Activated B cell treated with CpG ODN at 0.5 μM for 24 hours (primary cell): ENCODE measurements around the gene KLHL29. TPM values are rescaled to one million over a fixed set of nuclear protein-coding genes. Genes with fewer than 3 reads are reported as not detected.

Experiments
- ATAC-seq: fragments of 200-7000 bp; cut with Tn5 transposase; one replicate; pipeline ENCODE4 v1.10.0; 2021; ENCODE audit warnings: low read depth, mild to moderate bottlenecking, moderate library complexity
- CTCF ChIA-PET: fragments of 350-600 bp; sonication (Branson Sonifier 250); formaldehyde crosslinking; loops from one replicate; lab custom pipeline; 2021; ENCODE audit warnings: antibody characterized with exemption; lab: Charles Lee
- POLR2A ChIA-PET: fragments of 350-600 bp; sonication (Branson Sonifier 250); formaldehyde crosslinking; loops from one replicate; lab custom pipeline; 2021; ENCODE audit warnings: antibody characterized with exemption; lab: Charles Lee
- DNase-seq: peaks from one replicate; pipeline ENCODE4 v3.0.0; 2022
- H3K27ac Mint-ChIP-seq: one replicate; pipeline ENCODE4 v1.8.0; 2020; ENCODE audit warnings: mixed read lengths
- H3K27me3 Mint-ChIP-seq: one replicate; pipeline ENCODE4 v1.8.0; 2021; ENCODE audit warnings: mixed read lengths
- H3K36me3 Mint-ChIP-seq: one replicate; pipeline ENCODE4 v1.8.0; 2021; ENCODE audit warnings: low read depth, mixed read lengths
- H3K4me1 Mint-ChIP-seq: one replicate; pipeline ENCODE4 v1.8.0; 2021; ENCODE audit warnings: mixed read lengths
- H3K4me3 Mint-ChIP-seq: one replicate; pipeline ENCODE4 v1.8.0; 2020; ENCODE audit warnings: mild to moderate bottlenecking, mixed read lengths
- H3K9me3 Mint-ChIP-seq: one replicate; pipeline ENCODE4 v1.8.0; 2020; ENCODE audit warnings: mixed read lengths
- CTCF ChIP-seq: fragments of 200-600 bp; IDR thresholded peaks from one replicate; pipeline ENCODE4 v1.8.0; 2022; ENCODE audit warnings: antibody characterized with exemption, mild to moderate bottlenecking
- intact Hi-C: fragments of 100-400 bp; cut with micrococcal nuclease; formaldehyde crosslinking; loops from one replicate; pipeline ENCODE4 v1.15.1; 2024
- total RNA-seq: library from RNA; stranded (reverse); gene quantifications from 2 replicates; pipeline ENCODE4 v1.2.3, GENCODE V29; 2022

The KLHL29 gene
- total RNA-seq, 1 donor from 2014 or later, result 2.5 TPM

GRCh38 chr2:23633966-23634365, 249.0 kb downstream of the KLHL29 start:
- CTCF ChIA-PET, result no interaction called here
- no peak for TF ChIP-seq CTCF
- no peaks in the 10 kb centered on the region for H3K4me1 Mint-ChIP-seq
- intact Hi-C loops, result loop anchor here (10.0 kb wide), 1 partner anchor 451 kb away; the partner anchor contains the start of gene TP53I3
- H3K9me3 Mint-ChIP-seq, result no peaks in the 10 kb centered on the region
- H3K27me3 Mint-ChIP-seq, result no peaks in the 10 kb centered on the region
- H3K27ac Mint-ChIP-seq, result no peak overlapping the region
- H3K36me3 Mint-ChIP-seq, result no peaks in the 10 kb centered on the region
- no peak for DNase-seq
- ATAC-seq, result no peak
- no peak overlapping the region for H3K4me3 Mint-ChIP-seq
- POLR2A ChIA-PET, result no interaction called here

- no peaks in the 10 kb centered on the region for H3K27me3 Mint-ChIP-seq
- intact Hi-C loops, result loop anchor here (10.0 kb wide), 1 partner anchor 449 kb away; the partner anchor contains the start of gene TP53I3
- DNase-seq (no peak), ATAC-seq (no peak)
- no peaks in the 10 kb centered on the region for H3K36me3 Mint-ChIP-seq
- POLR2A ChIA-PET, result no interaction called here
- CTCF ChIA-PET, result no interaction called here
- no peak overlapping the region for H3K27ac Mint-ChIP-seq
- TF ChIP-seq CTCF, result no peak
- no peak overlapping the region for H3K4me3 Mint-ChIP-seq
- no peaks in the 10 kb centered on the region for H3K9me3 Mint-ChIP-seq
- no peaks in the 10 kb centered on the region for H3K4me1 Mint-ChIP-seq
Observed at GRCh38 chr2:23635442-23636340, 250.7 kb downstream of the KLHL29 start.

- POLR2A ChIA-PET, result no interaction called here
- CTCF ChIA-PET, result no interaction called here
- no peak for TF ChIP-seq CTCF
- intact Hi-C loops, result loop anchor here (10.0 kb wide), 1 partner anchor 448 kb away; the partner anchor contains the start of gene TP53I3
- Mint-ChIP-seq H3K4me3 (no peak overlapping the region), H3K27ac (no peak overlapping the region), H3K36me3 (no peaks in the 10 kb centered on the region), H3K9me3 (no peaks in the 10 kb centered on the region), H3K27me3 (no peaks in the 10 kb centered on the region), H3K4me1 (no peaks in the 10 kb centered on the region)
- ATAC-seq, result no peak
- no peak for DNase-seq
Observed at GRCh38 chr2:23636426-23636825, 251.4 kb downstream of the KLHL29 start.

GRCh38 chr2:23637011-23637778, 252.2 kb downstream of the KLHL29 start:
- peaks cover 3% of the 10 kb centered on the region for H3K36me3 Mint-ChIP-seq
- no peaks in the 10 kb centered on the region for H3K9me3 Mint-ChIP-seq
- ChIA-PET CTCF (no interaction called here), POLR2A (no interaction called here)
- no peak for DNase-seq
- no peaks in the 10 kb centered on the region for H3K4me1 Mint-ChIP-seq
- ATAC-seq, result no peak
- intact Hi-C loops, result loop anchor here (10.0 kb wide), 1 partner anchor 448 kb away; the partner anchor contains the start of gene TP53I3
- no peak overlapping the region for H3K4me3 Mint-ChIP-seq
- TF ChIP-seq CTCF, result no peak
- no peak overlapping the region for H3K27ac Mint-ChIP-seq
- no peaks in the 10 kb centered on the region for H3K27me3 Mint-ChIP-seq
